ENCODE results near the gene HNRNPH3. TPM values are rescaled to one million over a fixed set of nuclear protein-coding genes. Genes with fewer than 3 reads are reported as not detected.

HNRNPH3 gene
- total and polyA plus RNA-seq, 2 experiments from 2014 or later, result 87.2 to 367 TPM

- H3K4me3 ChIP-seq, result no peak overlapping the region
- no peaks in the 10 kb centered on the region for H3K27me3 ChIP-seq (ENCODE audit: insufficient read depth)
- H3K27ac Mint-ChIP-seq, result no peak overlapping the region
- H4K20me1 ChIP-seq (replicated peaks; ENCODE audit: insufficient read depth), result peaks cover 34% of the 10 kb centered on the region
- H3K36me3 ChIP-seq (ENCODE audit: insufficient read depth), result peaks cover 64% of the 10 kb centered on the region
- H3K36me3 Mint-ChIP-seq (ENCODE audit: low read depth), result peaks cover 80% of the 10 kb centered on the region
- H2AFZ ChIP-seq, result no peak overlapping the region
- no peak for ATAC-seq
- no peaks in the 10 kb centered on the region for H3K9me3 Mint-ChIP-seq
- peaks cover 40% of the 10 kb centered on the region for H3K79me2 ChIP-seq (replicated peaks; ENCODE audit: insufficient read depth)
- H3K4me1 ChIP-seq (ENCODE audit: insufficient read depth), result no peaks in the 10 kb centered on the region
- H3K27ac ChIP-seq (ENCODE audit: low read depth), result no peak overlapping the region
- H3K4me1 Mint-ChIP-seq, result no peaks in the 10 kb centered on the region
- H3K9me2 ChIP-seq (ENCODE audit: insufficient read depth), result no peaks in the 10 kb centered on the region
- TF ChIP-seq CTCF (conservative IDR thresholded peaks at IDR 0.05; ENCODE audit: low read depth in 2 of 2), result no peak
- no peak for TF ChIP-seq JUNB (IDR thresholded peaks at IDR 0.05; ENCODE audit: unreplicated experiment)
- no peak for TF ChIP-seq NANOG (IDR thresholded peaks at IDR 0.05; ENCODE audit: borderline replicate concordance)
- no peak for TF ChIP-seq EZH2phosphoT487 (IDR thresholded peaks at IDR 0.05; ENCODE audit: unreplicated experiment)
- TF ChIP-seq ETS1 (IDR thresholded peaks at IDR 0.05), result no peak
- no peak overlapping the region for H3K4me2 ChIP-seq
- H3K27me3 Mint-ChIP-seq (ENCODE audit: insufficient read depth, low read depth, poor library complexity), result no peaks in the 10 kb centered on the region
- DNase-seq (ENCODE audit: low spot score), result no peak
- H3K4me3 Mint-ChIP-seq, result no peak overlapping the region
- peaks cover 27% of the 10 kb centered on the region for H3F3A ChIP-seq (replicated peaks; ENCODE audit: low read depth)
Measured at GRCh38 chr10:68342909-68343516, 11.1 kb downstream of the HNRNPH3 start.

GRCh38 chr10:68345621-68346020, 13.8 kb downstream of the HNRNPH3 start:
- Histone ChIP-seq H4K20me1 (replicated peaks; ENCODE audit: insufficient read depth) (peaks cover 17% of the 10 kb centered on the region), H3K4me1 (ENCODE audit: insufficient read depth) (no peaks in the 10 kb centered on the region), H3K36me3 (ENCODE audit: insufficient read depth) (peaks cover 38% of the 10 kb centered on the region), H2AFZ (no peak overlapping the region), H3K9me2 (ENCODE audit: insufficient read depth) (no peaks in the 10 kb centered on the region), H3K27me3 (ENCODE audit: insufficient read depth) (no peaks in the 10 kb centered on the region), H3F3A (replicated peaks; ENCODE audit: low read depth) (peaks cover 15% of the 10 kb centered on the region), H3K27ac (ENCODE audit: low read depth) (no peak overlapping the region), H3K79me2 (replicated peaks; ENCODE audit: insufficient read depth) (peaks cover 14% of the 10 kb centered on the region; the same call in 1 of the 2 replicates), H3K4me3 (no peak overlapping the region), H3K4me2 (no peak overlapping the region)
- peaks cover 2% of the 10 kb centered on the region; the same call in 1 of the 3 replicates for H3K4me1 Mint-ChIP-seq
- H3K9me3 Mint-ChIP-seq, result no peaks in the 10 kb centered on the region
- DNase-seq (ENCODE audit: low spot score) (no peak), ATAC-seq (no peak)
- H3K27me3 Mint-ChIP-seq (ENCODE audit: insufficient read depth, low read depth, poor library complexity), result peaks cover 1% of the 10 kb centered on the region
- H3K36me3 Mint-ChIP-seq (ENCODE audit: low read depth), result peaks cover 63% of the 10 kb centered on the region
- no peak overlapping the region for H3K4me3 Mint-ChIP-seq
- H3K27ac Mint-ChIP-seq, result no peak overlapping the region; the same call in 1 of the 2 replicates
- TF ChIP-seq POLR2AphosphoS5 (IDR thresholded peaks at IDR 0.05; ENCODE audit: low read depth) (no peak), ZNF462 (CRISPR knock-in tag; IDR thresholded peaks at IDR 0.05) (no peak), JUNB (IDR thresholded peaks at IDR 0.05; ENCODE audit: unreplicated experiment) (no peak), ZNF331 (CRISPR knock-in tag; IDR thresholded peaks at IDR 0.05; ENCODE audit: low read depth) (no peak), EZH2phosphoT487 (IDR thresholded peaks at IDR 0.05; ENCODE audit: unreplicated experiment) (no peak)

All from GM23338 (cell line).